Measurements from ENCODE around the gene RAP1GDS1. TPM values are rescaled to one million over a fixed set of nuclear protein-coding genes. Genes with fewer than 3 reads are reported as not detected.
"Not testable (repeated sequence)": the region's sequence is repeated elsewhere in the genome, so short reads cannot be mapped to it uniquely, and the experiment has no call there.

The RAP1GDS1 gene
- total RNA-seq, 4 donors from 2014 or later, result 40.5 to 61.4 (median 54.1) TPM

DNA sequence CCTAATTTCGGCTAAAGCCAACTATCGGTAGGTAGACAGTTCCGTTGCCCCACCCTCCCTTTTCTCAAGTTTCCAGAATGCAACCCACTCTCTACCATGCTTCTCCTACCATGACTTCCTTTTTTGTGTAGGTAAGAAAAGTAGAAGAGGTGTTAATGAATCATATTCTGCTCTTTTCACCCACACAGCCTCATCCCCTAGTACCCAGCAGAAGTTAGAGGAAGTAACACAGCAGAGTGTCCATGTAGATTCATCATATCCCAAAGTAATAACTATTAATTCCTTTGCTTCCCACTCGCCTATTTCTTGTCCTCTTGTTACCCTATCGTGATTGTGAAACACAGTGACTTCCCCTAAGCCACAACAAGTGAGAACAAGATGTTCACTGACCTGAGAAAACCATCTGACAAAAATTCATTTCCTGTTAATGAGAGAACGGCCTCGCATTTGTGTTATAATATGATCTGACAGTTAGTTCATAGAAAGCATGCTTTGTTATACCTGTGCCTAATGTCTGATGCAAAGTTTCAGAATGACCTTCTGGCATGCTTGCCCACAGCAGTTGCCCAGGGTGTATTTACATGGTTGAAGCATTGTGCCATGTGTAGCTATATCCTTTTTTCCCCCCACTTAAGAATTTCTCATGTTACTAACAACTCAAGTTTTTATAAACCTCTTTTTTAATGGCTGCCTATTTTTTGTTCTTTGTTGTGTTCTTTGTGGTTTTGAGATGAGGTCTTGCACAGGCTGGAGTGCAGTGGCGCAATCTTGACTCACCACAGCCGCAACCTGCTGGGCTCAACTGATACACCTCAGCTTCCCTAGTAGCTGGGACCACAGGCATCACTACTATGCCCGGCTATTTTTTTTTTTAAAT lies 185.6 kb downstream of the RAP1GDS1 start:
- H3K4me1 ChIP-seq, result peaks cover 0 to 11% (median 3%) of the 10 kb centered on the region in 4 donors
- no peaks in the 10 kb centered on the region for H3K27me3 ChIP-seq
- 76 to 77% methylated on average over 10 of the region's 10 CpGs for WGBS, 2 donors
- DNase-seq (ENCODE audit: low spot score in 2 of 2), result no peak
- peaks cover 0 to 39% (median 0%) of the 10 kb centered on the region in 3 donors for H3K36me3 ChIP-seq
- H3K9me3 ChIP-seq, result no peaks in the 10 kb centered on the region
- no peak overlapping the region for H3K4me3 ChIP-seq
- H3K27ac ChIP-seq, result peak overlapping the region in 2 of 4 donors; percentile 60 to 70
- TF ChIP-seq EP300 (IDR thresholded peaks at IDR 0.05), result peak in 1 of 2 donors; percentile 56
- TF ChIP-seq POLR2A (IDR thresholded peaks at IDR 0.05), result no peak

DNA sequence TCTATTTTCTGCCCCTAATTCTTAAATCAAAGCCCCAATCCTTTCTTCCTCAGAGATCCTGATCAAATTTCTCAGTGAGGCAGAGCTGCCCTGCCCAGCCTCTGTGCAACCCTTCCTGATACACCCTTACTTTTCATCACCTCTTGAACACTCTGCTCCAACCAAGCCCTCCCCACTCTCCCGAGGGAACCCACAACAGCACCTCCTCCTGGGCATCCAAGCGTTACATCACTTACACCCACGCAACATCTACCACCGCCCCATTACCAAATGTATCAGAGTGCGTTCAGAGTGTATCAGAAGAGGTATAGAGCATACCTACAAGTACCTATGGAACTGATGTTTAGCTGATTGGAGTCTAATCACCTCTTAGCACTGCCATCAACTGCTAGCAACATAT lies 186.5 kb downstream of the RAP1GDS1 start:
- peaks cover 0 to 30% (median 0%) of the 10 kb centered on the region in 3 donors for H3K36me3 ChIP-seq
- H3K4me3 ChIP-seq, result no peak overlapping the region
- peak overlapping the region in 2 of 4 donors; percentile 60 to 70 for H3K27ac ChIP-seq
- no peaks in the 10 kb centered on the region for H3K27me3 ChIP-seq
- 88 to 93% methylated on average over 5 of the region's 5 CpGs for whole genome bisulfite sequencing, 2 donors
- peaks cover 0 to 5% (median 0%) of the 10 kb centered on the region in 4 donors for H3K9me3 ChIP-seq
- no peak for TF ChIP-seq EP300 (IDR thresholded peaks at IDR 0.05)
- TF ChIP-seq, protein P1, sequence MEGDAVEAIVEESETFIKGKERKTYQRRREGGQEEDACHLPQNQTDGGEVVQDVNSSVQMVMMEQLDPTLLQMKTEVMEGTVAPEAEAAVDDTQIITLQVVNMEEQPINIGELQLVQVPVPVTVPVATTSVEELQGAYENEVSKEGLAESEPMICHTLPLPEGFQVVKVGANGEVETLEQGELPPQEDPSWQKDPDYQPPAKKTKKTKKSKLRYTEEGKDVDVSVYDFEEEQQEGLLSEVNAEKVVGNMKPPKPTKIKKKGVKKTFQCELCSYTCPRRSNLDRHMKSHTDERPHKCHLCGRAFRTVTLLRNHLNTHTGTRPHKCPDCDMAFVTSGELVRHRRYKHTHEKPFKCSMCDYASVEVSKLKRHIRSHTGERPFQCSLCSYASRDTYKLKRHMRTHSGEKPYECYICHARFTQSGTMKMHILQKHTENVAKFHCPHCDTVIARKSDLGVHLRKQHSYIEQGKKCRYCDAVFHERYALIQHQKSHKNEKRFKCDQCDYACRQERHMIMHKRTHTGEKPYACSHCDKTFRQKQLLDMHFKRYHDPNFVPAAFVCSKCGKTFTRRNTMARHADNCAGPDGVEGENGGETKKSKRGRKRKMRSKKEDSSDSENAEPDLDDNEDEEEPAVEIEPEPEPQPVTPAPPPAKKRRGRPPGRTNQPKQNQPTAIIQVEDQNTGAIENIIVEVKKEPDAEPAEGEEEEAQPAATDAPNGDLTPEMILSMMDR (IDR thresholded peaks at IDR 0.05), result no peak
- no peak for TF ChIP-seq POLR2A (IDR thresholded peaks at IDR 0.05)
- H3K4me1 ChIP-seq, result peaks cover 0 to 11% (median 3%) of the 10 kb centered on the region in 4 donors
- DNase-seq (ENCODE audit: low spot score in 2 of 2), result no peak

GRCh38 chr4:98448908-98449307 lies 187.7 kb downstream of the RAP1GDS1 start:
- Histone ChIP-seq H3K36me3 (peaks cover 0 to 24% (median 0%) of the 10 kb centered on the region in 3 donors), H3K4me1 (peaks cover 0 to 11% (median 3%) of the 10 kb centered on the region in 4 donors), H3K4me3 (no peak overlapping the region), H3K27me3 (no peaks in the 10 kb centered on the region), H3K27ac (no peak overlapping the region), H3K9me3 (peaks cover 0 to 5% (median 0%) of the 10 kb centered on the region in 4 donors)
- TF ChIP-seq, protein P1 (IDR thresholded peaks at IDR 0.05), result no peak
- no peak for TF ChIP-seq EP300 (IDR thresholded peaks at IDR 0.05)
- no peak for TF ChIP-seq POLR2A (IDR thresholded peaks at IDR 0.05)
- no peak for DNase-seq (ENCODE audit: low spot score in 2 of 2)

- DNase-seq (ENCODE audit: low spot score in 2 of 2), result no peak
- WGBS, 2 donors, result 86 to 93% methylated on average over 3 of the region's 3 CpGs
- H3K4me3 ChIP-seq, result no peak overlapping the region
- H3K27me3 ChIP-seq, result no peaks in the 10 kb centered on the region
- no peaks in the 10 kb centered on the region for H3K4me1 ChIP-seq
- peaks cover 0 to 5% (median 0%) of the 10 kb centered on the region in 4 donors for H3K9me3 ChIP-seq
- no peaks in the 10 kb centered on the region for H3K36me3 ChIP-seq
- H3K27ac ChIP-seq, result no peak overlapping the region
- TF ChIP-seq, protein P1 (IDR thresholded peaks at IDR 0.05), result no peak
- TF ChIP-seq POLR2A (IDR thresholded peaks at IDR 0.05), result no peak
- TF ChIP-seq EP300 (IDR thresholded peaks at IDR 0.05), result no peak
These were observed 190.9 kb downstream of the RAP1GDS1 start for GRCh38 chr4:98452091-98452490.

- not testable (repeated sequence) for H3K4me1 ChIP-seq; H3K36me3 ChIP-seq; DNase-seq (ENCODE audit: low spot score in 2 of 2); H3K27ac ChIP-seq; H3K27me3 ChIP-seq; H3K9me3 ChIP-seq; H3K4me3 ChIP-seq
- 92 to 96% methylated on average over 9 of the region's 9 CpGs for WGBS, 2 donors
These were observed 196.2 kb downstream of the RAP1GDS1 start for GRCh38 chr4:98457422-98457821.

- not testable (repeated sequence) for H3K4me1 ChIP-seq; H3K36me3 ChIP-seq; H3K27me3 ChIP-seq; H3K4me3 ChIP-seq; DNase-seq (ENCODE audit: low spot score in 2 of 2); H3K9me3 ChIP-seq; H3K27ac ChIP-seq
- 97 to 99% methylated on average over 2 of the region's 2 CpGs for WGBS, 2 donors
These were observed 200.1 kb downstream of the RAP1GDS1 start for GRCh38 chr4:98461121-98461865.
